Fibroblast of the aortic adventitia (primary cell): ENCODE data around the gene ELL2. TPM values are rescaled to one million over a fixed set of nuclear protein-coding genes. Genes with fewer than 3 reads are reported as not detected.

Source experiments
- DNase-seq: peaks from one replicate; pipeline ENCODE4 v3.0.0-alpha.2; 2010; ENCODE audit warnings: low read depth
- H3K4me3 ChIP-seq: 2 replicates; pipeline ENCODE4 v1.5.1; 2011; ENCODE audit warnings: low read depth, mild to moderate bottlenecking, control low read depth, low read length, moderate library complexity
- CTCF ChIP-seq: IDR thresholded peaks from 2 replicates; pipeline ENCODE4 v1.5.1; 2011; ENCODE audit warnings: mild to moderate bottlenecking, low read length, control low read depth, inconsistent platforms; ENCODE audit not compliant: insufficient read depth
- total RNA-seq: library from RNA; depleted of rRNA; stranded (reverse); fragments of >200 nt; gene quantifications from 2 replicates; pipeline ENCODE4 v1.2.3, GENCODE V29; 2012; ENCODE audit warnings: low replicate concordance

The ELL2 gene
- total RNA-seq = 51.1 and 56.7 TPM in 2 replicates

GRCh38 chr5:95961617-95962474 is at the start of gene ELL2:
Gene ELL2, minus strand, starts transcription at chr5:95961851. Its CDS starts 130 bp downstream, at chr5:95961721.
- DNase-seq = peak; percentile 95
- TF ChIP-seq CTCF = no peak
- peak within 1 kb of the TSS; percentile 97 for H3K4me3 ChIP-seq

- H3K4me3 ChIP-seq = no peak overlapping the region
- TF ChIP-seq CTCF = no peak
- no peak for DNase-seq
Measured at GRCh38 chr5:96008987-96009647, 47.5 kb upstream of the ELL2 start.

DNA sequence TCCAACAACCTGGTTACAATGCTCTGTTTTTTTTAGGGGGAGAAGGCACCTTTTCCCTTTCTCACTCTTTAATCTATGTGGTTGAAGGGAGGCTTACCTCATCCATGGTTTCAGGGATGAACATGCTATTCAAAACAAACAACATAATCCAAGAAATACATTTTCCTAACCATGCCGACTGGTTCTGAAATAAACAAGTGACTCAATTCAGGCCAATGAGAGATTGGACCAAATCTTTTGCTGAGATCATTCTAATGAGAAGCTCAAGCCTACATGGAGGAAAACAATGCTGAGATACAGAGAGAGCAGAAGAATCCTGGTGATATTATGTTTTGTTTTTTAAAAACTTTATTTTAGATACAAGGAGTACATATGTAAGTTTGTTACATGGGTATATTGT is 46.8 kb upstream of the ELL2 start:
- no peak for TF ChIP-seq CTCF
- no peak for DNase-seq

GRCh38 chr5:96007051-96007450 is 45.4 kb upstream of the ELL2 start:
- no peak for DNase-seq
- H3K4me3 ChIP-seq = no peak overlapping the region
- no peak for TF ChIP-seq CTCF

More for the DNA sequence above, 46.8 kb upstream of the ELL2 start:
- H3K4me3 ChIP-seq = no peak overlapping the region

DNA sequence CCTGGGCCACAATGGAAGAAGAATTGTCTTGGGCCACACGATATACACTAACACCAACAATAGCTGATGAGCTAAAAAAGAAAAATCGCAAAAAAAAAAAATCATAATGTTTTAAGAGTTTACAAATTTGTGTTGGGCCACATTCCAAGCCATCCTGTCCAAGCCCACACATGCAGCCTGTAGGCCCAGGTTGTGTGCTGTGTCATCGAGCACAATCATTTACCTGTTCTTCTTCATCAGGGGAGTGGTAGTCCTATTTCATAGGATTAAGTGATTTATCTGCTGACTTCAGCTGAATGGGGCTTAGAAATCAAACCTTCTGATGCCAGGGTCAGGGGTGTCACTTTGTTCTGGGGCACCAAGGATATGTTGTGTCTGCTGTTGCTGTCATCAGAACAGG is 44.6 kb upstream of the ELL2 start:
- no peak for DNase-seq
- no peak for TF ChIP-seq CTCF
- H3K4me3 ChIP-seq = no peak overlapping the region

DNA sequence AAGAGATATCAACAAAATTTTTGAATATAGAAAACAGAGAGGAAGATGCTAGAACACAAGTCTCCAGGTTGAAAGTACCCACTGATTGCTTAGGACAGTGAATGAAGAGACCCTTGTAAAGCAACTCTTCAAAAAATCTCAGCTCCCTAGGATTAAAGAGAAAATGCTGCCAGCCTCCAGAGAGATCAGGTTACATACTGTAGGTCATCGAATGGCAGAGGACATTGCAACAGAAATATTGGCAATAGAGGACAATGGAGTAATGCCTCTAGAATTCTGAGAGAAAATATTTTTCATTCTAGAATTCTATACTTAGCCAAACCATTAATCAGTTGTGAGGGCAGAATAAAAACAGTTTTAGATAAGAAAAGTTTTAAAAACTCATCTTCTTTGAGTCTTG is 43.1 kb upstream of the ELL2 start:
- TF ChIP-seq CTCF = no peak
- no peak for DNase-seq
- H3K4me3 ChIP-seq = no peak overlapping the region
